HG03439 (cell line): ENCODE results near the gene EEF1AKMT1.
"Not testable (repeated sequence)": the region's sequence is repeated elsewhere in the genome, so short reads cannot be mapped to it uniquely, and the experiment has no call there.

ENCODE experiments used
- ATAC-seq: cut with Tn5 transposase; IDR thresholded peaks from one replicate; pipeline ENCODE4 v1.9.1; 2021; ENCODE audit warnings: mild to moderate bottlenecking, moderate library complexity; ENCODE audit not compliant: unreplicated experiment

EEF1AKMT1 gene

GRCh38 chr13:20778311-20778710 lies 4.5 kb upstream of the EEF1AKMT1 start:
- no peak for ATAC-seq

GRCh38 chr13:20776751-20777150 lies 3.0 kb upstream of the EEF1AKMT1 start:
- ATAC-seq, result no peak

- no peak for ATAC-seq
Measured at GRCh38 chr13:20775961-20776360, 2.2 kb upstream of the EEF1AKMT1 start.

- no peak for ATAC-seq
Measured at GRCh38 chr13:20774746-20775145, 985 bp upstream of the EEF1AKMT1 start.

- ATAC-seq, result no peak
Measured at GRCh38 chr13:20772401-20773131, 1.2 kb downstream of the EEF1AKMT1 start.

GRCh38 chr13:20769834-20770233 lies 3.9 kb downstream of the EEF1AKMT1 start:
- no peak for ATAC-seq

- no peak for ATAC-seq
Measured at GRCh38 chr13:20769091-20769490, 4.7 kb downstream of the EEF1AKMT1 start.

GRCh38 chr13:20767309-20767943 lies 6.3 kb downstream of the EEF1AKMT1 start:
- ATAC-seq, result no peak

- no peak for ATAC-seq
Measured at GRCh38 chr13:20760872-20761271, 12.9 kb downstream of the EEF1AKMT1 start.

- no peak for ATAC-seq
Measured at GRCh38 chr13:20754009-20754408, 19.8 kb downstream of the EEF1AKMT1 start.

- no peak for ATAC-seq
Measured at GRCh38 chr13:20749377-20749776, 24.4 kb downstream of the EEF1AKMT1 start.

GRCh38 chr13:20743830-20744404 lies 29.8 kb downstream of the EEF1AKMT1 start:
- not testable (repeated sequence) for ATAC-seq

GRCh38 chr13:20740021-20740420 lies 33.7 kb downstream of the EEF1AKMT1 start:
- no peak for ATAC-seq

- no peak for ATAC-seq
Measured at GRCh38 chr13:20738616-20739015, 35.1 kb downstream of the EEF1AKMT1 start.

- ATAC-seq, result no peak
Measured at GRCh38 chr13:20729633-20730585, 43.9 kb downstream of the EEF1AKMT1 start.

- ATAC-seq, result no peak
Measured at GRCh38 chr13:20728579-20729311, 45.0 kb downstream of the EEF1AKMT1 start.

- no peak for ATAC-seq
Measured at GRCh38 chr13:20727856-20728255, 45.9 kb downstream of the EEF1AKMT1 start.

- ATAC-seq, result no peak
Measured at GRCh38 chr13:20721454-20722357, 52.1 kb downstream of the EEF1AKMT1 start.

GRCh38 chr13:20721058-20721453 lies 52.7 kb downstream of the EEF1AKMT1 start:
- no peak for ATAC-seq
